ENCODE data around the gene SFXN4. TPM values are rescaled to one million over a fixed set of nuclear protein-coding genes. Genes with fewer than 3 reads are reported as not detected.
A peak's percentile ranks its signal among the peaks of the same experiment; 100 is the strongest.
"Not testable (repeated sequence)": the region's sequence is repeated elsewhere in the genome, so short reads cannot be mapped to it uniquely, and the experiment has no call there.

Gene SFXN4
- total RNA-seq, 4 donors from 2014 or later, result 22.8 to 35.5 (median 26.2) TPM

DNA sequence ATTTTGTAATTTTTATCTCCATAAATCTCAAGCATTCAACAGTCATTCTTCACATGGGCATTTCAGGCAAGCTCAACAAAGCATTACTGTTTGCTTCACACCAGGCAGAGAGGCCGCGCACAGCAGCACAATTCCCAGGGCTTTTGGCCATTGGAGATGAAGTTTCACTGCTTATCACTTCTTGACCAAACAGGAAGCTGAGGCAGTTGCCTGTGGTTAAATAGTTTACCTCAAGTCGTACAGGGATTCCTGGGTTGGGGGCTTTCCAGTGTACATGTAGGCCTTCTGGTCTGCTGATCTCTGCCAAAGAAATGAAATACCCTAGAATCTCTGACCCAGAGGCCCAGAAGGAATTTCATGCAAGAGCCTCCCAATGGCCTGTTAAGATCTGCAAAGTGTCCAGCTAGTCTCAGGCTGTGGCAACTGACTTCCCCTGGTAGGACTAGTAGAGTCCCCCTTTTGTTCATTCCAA is 24.3 kb upstream of the SFXN4 start:
- TF ChIP-seq, protein P1, sequence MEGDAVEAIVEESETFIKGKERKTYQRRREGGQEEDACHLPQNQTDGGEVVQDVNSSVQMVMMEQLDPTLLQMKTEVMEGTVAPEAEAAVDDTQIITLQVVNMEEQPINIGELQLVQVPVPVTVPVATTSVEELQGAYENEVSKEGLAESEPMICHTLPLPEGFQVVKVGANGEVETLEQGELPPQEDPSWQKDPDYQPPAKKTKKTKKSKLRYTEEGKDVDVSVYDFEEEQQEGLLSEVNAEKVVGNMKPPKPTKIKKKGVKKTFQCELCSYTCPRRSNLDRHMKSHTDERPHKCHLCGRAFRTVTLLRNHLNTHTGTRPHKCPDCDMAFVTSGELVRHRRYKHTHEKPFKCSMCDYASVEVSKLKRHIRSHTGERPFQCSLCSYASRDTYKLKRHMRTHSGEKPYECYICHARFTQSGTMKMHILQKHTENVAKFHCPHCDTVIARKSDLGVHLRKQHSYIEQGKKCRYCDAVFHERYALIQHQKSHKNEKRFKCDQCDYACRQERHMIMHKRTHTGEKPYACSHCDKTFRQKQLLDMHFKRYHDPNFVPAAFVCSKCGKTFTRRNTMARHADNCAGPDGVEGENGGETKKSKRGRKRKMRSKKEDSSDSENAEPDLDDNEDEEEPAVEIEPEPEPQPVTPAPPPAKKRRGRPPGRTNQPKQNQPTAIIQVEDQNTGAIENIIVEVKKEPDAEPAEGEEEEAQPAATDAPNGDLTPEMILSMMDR (IDR thresholded peaks at IDR 0.05), result no peak
- TF ChIP-seq POLR2A (IDR thresholded peaks at IDR 0.05), result no peak
- DNase-seq, result peak in 1 of 3 donors; percentile 32
- Histone ChIP-seq H3K9me3 (no peaks in the 10 kb centered on the region), H3K36me3 (no peaks in the 10 kb centered on the region), H3K27ac (no peak overlapping the region), H3K27me3 (no peaks in the 10 kb centered on the region), H3K4me1 (peaks cover 0 to 5% (median 0%) of the 10 kb centered on the region in 4 donors), H3K4me3 (no peak overlapping the region)

GRCh38 chr10:119183664-119184412 is 18.3 kb upstream of the SFXN4 start:
- TF ChIP-seq, protein P1 (IDR thresholded peaks at IDR 0.05), result no peak
- no peak for TF ChIP-seq POLR2A (IDR thresholded peaks at IDR 0.05)
- no peak overlapping the region for H3K4me3 ChIP-seq

GRCh38 chr10:119180850-119181400 is 15.4 kb upstream of the SFXN4 start:
- not testable (repeated sequence) for H3K27ac ChIP-seq, H3K4me3 ChIP-seq, H3K27me3 ChIP-seq, H3K9me3 ChIP-seq, H3K36me3 ChIP-seq, DNase-seq
- peaks cover 0 to 21% (median 6%) of the 10 kb centered on the region in 4 donors for H3K4me1 ChIP-seq

More at GRCh38 chr10:119183664-119184412, 18.3 kb upstream of the SFXN4 start:
- H3K4me1 ChIP-seq, result no peaks in the 10 kb centered on the region
- H3K27me3 ChIP-seq, result no peaks in the 10 kb centered on the region
- no peaks in the 10 kb centered on the region for H3K36me3 ChIP-seq
- no peak for DNase-seq
- H3K9me3 ChIP-seq, result no peaks in the 10 kb centered on the region
- H3K27ac ChIP-seq, result no peak overlapping the region

GRCh38 chr10:119178372-119179119 is 13.0 kb upstream of the SFXN4 start, which contains the start of gene PRDX3:
PRDX3 (minus strand) TSS chr10:119178812; CDS start chr10:119178790, 22 bp downstream.
- no peaks in the 10 kb centered on the region for H3K27me3 ChIP-seq
- H3K36me3 ChIP-seq, result peaks cover 0 to 9% (median 0%) of the 10 kb centered on the region in 3 donors
- peak within 1 kb of the TSS; percentile 73 to 98 (median 87) for H3K4me3 ChIP-seq
- H3K27ac ChIP-seq, result peak within 1 kb of the TSS; percentile 89 to 95 (median 90)
- H3K4me1 ChIP-seq, result peaks cover 0 to 21% (median 6%) of the 10 kb centered on the region in 4 donors
- H3K9me3 ChIP-seq, result no peaks in the 10 kb centered on the region
- TF ChIP-seq, protein P1 (IDR thresholded peaks at IDR 0.05), result peak in 5 of 6 experiments; percentile 6 to 36 (median 16)
- TF ChIP-seq POLR2A (IDR thresholded peaks at IDR 0.05), result peak; percentile 46 to 63
- peak; percentile 95 to 97 (median 95) for DNase-seq

DNA sequence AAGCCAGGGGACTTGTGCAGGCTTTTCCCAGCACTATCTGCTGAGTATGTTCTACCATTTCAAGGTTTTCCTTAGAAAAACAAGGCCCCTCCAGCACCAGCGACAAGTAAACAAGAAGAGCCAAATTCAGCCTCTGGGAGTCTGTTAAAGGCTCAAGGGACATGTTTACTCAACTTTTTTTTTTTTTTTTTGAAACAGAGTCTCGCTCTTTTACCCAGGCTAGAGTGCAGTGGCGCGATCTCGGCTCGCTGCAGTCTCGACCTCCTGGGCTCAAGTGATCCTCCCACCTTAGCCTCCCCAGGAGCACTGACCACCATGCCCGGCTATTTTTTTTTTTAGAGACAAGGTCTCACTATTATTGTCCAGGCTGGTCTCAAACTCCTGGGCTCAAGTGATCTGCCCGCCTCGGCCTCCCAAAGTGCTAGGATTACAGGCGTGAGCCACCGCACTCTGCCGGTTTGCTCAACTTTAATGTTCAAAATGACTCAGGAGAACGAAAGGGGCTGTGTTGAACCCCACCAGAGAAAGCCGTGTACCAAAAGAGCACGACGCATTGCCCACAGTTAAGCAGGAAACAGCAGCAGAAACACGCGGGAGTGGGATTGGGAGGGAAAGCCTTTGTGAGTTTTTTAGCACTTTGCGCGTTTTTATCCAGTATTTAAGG is 12.3 kb upstream of the SFXN4 start:
- DNase-seq, result no peak
- no peaks in the 10 kb centered on the region for H3K9me3 ChIP-seq
- peak overlapping the region; percentile 89 to 95 (median 90) for H3K27ac ChIP-seq
- H3K36me3 ChIP-seq, result peaks cover 0 to 16% (median 0%) of the 10 kb centered on the region in 3 donors
- H3K27me3 ChIP-seq, result no peaks in the 10 kb centered on the region
- TF ChIP-seq, protein P1 (IDR thresholded peaks at IDR 0.05), result no peak
- TF ChIP-seq POLR2A (IDR thresholded peaks at IDR 0.05), result no peak
- peak overlapping the region; percentile 73 to 98 (median 87) for H3K4me3 ChIP-seq
- H3K4me1 ChIP-seq, result peaks cover 0 to 21% (median 6%) of the 10 kb centered on the region in 4 donors
